Measurements from ENCODE around the gene ZBTB17. TPM values are rescaled to one million over a fixed set of nuclear protein-coding genes. Genes with fewer than 3 reads are reported as not detected.

Gene ZBTB17
- total and polyA plus RNA-seq, 2 of the 4 experiments (the other 2 are of a cell fraction) = 26.3 to 58.2 TPM

GRCh38 chr1:15948091-15948591 is 27.8 kb downstream of the ZBTB17 start:
- Histone ChIP-seq H4K8ac (ENCODE audit: low read depth in 2 of 2, low read length in 2 of 2) (peak overlapping the region; percentile 59 to 95; a peak in 2 of 4 replicates), H3K9me1 (ENCODE audit: insufficient read depth, low read length) (peaks cover 39% of the 10 kb centered on the region), H4K91ac (ENCODE audit: insufficient read depth, low read depth, low read length) (peak overlapping the region; percentile 83), H3K18ac (ENCODE audit: low read depth, low read length) (no peak overlapping the region), H2AFZ (replicated peaks; ENCODE audit: low read length, poor library complexity) (no peak overlapping the region), H3K23ac (ENCODE audit: low read depth, low read length) (peak overlapping the region; percentile 2; the same call in 1 of the 2 replicates), H2BK120ac (ENCODE audit: low read depth, low read length) (peak overlapping the region; percentile 78), H3K9me3 (ENCODE audit: control insufficient read depth, insufficient read depth, low read length) (no peaks in the 10 kb centered on the region), H2AK9ac (replicated peaks; ENCODE audit: low read depth, low read length, poor library complexity) (peak overlapping the region; percentile 53), H2BK20ac (ENCODE audit: low read depth, low read length) (peak overlapping the region; percentile 75), H2BK15ac (ENCODE audit: low read depth, low read length) (peak overlapping the region; percentile 68; the same call in 1 of the 3 replicates), H3K4me1 (ENCODE audit: control insufficient read depth, insufficient read depth, low read length) (peaks cover 42% of the 10 kb centered on the region), H3K4me2 (ENCODE audit: low read depth, low read length) (no peak overlapping the region), H4K5ac (ENCODE audit: low read depth, low read length) (no peak overlapping the region; the same call in 1 of the 2 replicates), H3K14ac (replicated peaks; ENCODE audit: low read depth, low read length) (peak overlapping the region; percentile 50), H3K56ac (ENCODE audit: extremely low read depth, insufficient read depth, low read length) (no peak overlapping the region), H3K4ac (ENCODE audit: low read depth, low read length) (peak overlapping the region; percentile 97), H3K27ac (ENCODE audit: insufficient read depth, low read length) (peak overlapping the region; percentile 87), H3K79me1 (ENCODE audit: low read depth in 1 of 2, low read length in 2 of 2) (peaks cover 35 to 69% of the 10 kb centered on the region in 2 experiments), H2AK5ac (ENCODE audit: low read depth, low read length) (peak overlapping the region; percentile 74), H3K27me3 (ENCODE audit: control insufficient read depth, insufficient read depth, low read length) (no peaks in the 10 kb centered on the region), H3K9ac (ENCODE audit: low read depth, low read length) (no peak overlapping the region), H4K20me1 (ENCODE audit: insufficient read depth, low read length) (peaks cover 6% of the 10 kb centered on the region; the same call in 1 of the 2 replicates), H3K36me3 (ENCODE audit: control insufficient read depth, insufficient read depth, low read length) (peaks cover 46% of the 10 kb centered on the region), H3K4me3 (ENCODE audit: insufficient read depth, low read depth, low read length) (no peak overlapping the region), H2BK5ac (ENCODE audit: low read depth, low read length, poor library complexity, severe bottlenecking) (peak overlapping the region; percentile 61)
- no peak for DNase-seq
- in situ Hi-C loops (cut with MboI; ENCODE audit: low sequenced_read_pairs) = no loop called here
- dilution Hi-C loops (cut with HindIII; ENCODE audit: low sequenced_read_pairs, unreplicated experiment) = no loop called here
- CTCF ChIA-PET = no interaction called here
- intact Hi-C loops (cut with micrococcal nuclease) = no loop called here
- TF ChIP-seq BHLHE40 (IDR thresholded peaks at IDR 0.05; ENCODE audit: low read depth, low read length) (no peak), POLR2A (IDR thresholded peaks at IDR 0.05; ENCODE audit: low read depth, low read length) (no peak), SMC3 (IDR thresholded peaks at IDR 0.05; ENCODE audit: low read depth, low read length) (no peak), ELK1 (IDR thresholded peaks at IDR 0.05; ENCODE audit: borderline replicate concordance, low read depth, low read length) (no peak), RFX5 (IDR thresholded peaks at IDR 0.05; ENCODE audit: low read depth, low read length) (no peak), NFE2L2 (IDR thresholded peaks at IDR 0.05; ENCODE audit: low read depth, low read length) (no peak)
- TF ChIP-seq, protein P1, sequence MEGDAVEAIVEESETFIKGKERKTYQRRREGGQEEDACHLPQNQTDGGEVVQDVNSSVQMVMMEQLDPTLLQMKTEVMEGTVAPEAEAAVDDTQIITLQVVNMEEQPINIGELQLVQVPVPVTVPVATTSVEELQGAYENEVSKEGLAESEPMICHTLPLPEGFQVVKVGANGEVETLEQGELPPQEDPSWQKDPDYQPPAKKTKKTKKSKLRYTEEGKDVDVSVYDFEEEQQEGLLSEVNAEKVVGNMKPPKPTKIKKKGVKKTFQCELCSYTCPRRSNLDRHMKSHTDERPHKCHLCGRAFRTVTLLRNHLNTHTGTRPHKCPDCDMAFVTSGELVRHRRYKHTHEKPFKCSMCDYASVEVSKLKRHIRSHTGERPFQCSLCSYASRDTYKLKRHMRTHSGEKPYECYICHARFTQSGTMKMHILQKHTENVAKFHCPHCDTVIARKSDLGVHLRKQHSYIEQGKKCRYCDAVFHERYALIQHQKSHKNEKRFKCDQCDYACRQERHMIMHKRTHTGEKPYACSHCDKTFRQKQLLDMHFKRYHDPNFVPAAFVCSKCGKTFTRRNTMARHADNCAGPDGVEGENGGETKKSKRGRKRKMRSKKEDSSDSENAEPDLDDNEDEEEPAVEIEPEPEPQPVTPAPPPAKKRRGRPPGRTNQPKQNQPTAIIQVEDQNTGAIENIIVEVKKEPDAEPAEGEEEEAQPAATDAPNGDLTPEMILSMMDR (conservative IDR thresholded peaks at IDR 0.05; ENCODE audit: low read depth, low read length) = no peak
- no peak for ATAC-seq (ENCODE audit: low read depth)
- no TSS peak for BruUV-seq (replicated peaks)
- POLR2A ChIA-PET (ENCODE audit: unreplicated experiment) = no interaction called here
- WGBS, 2 experiments (ENCODE audit: extremely low coverage in 2 of 2, insufficient read length in 1 of 2) = 93% methylated on average over 16 of the region's 16 CpGs; no CpG with 5 or more reads in 1 of the 2 experiments
